Uterus (tissue), 2 donors: ENCODE measurements around the gene DAO.

Experiments used
- POLR2A ChIP-seq, 2 donors: fragments of 450-650 bp; IDR thresholded peaks; one replicate each; pipeline ENCODE4 v1.6.1; 2016; ENCODE audit warnings: antibody characterized with exemption in 2 of 2, mild to moderate bottlenecking in 1 of 2, moderate library complexity in 1 of 2
- TF ChIP-seq, protein P1 (sequence below), 4 experiments: fragments of 200-600 bp in 2 of 4; fragments of 450-650 bp in 2 of 4; sonication (generic) in 2 of 4; IDR thresholded peaks; one replicate each; pipeline ENCODE4 v1.5.1; 2016 to 2019; ENCODE audit warnings: antibody characterized with exemption in 4 of 4, mild to moderate bottlenecking in 2 of 4, moderate library complexity in 1 of 4

DNA sequence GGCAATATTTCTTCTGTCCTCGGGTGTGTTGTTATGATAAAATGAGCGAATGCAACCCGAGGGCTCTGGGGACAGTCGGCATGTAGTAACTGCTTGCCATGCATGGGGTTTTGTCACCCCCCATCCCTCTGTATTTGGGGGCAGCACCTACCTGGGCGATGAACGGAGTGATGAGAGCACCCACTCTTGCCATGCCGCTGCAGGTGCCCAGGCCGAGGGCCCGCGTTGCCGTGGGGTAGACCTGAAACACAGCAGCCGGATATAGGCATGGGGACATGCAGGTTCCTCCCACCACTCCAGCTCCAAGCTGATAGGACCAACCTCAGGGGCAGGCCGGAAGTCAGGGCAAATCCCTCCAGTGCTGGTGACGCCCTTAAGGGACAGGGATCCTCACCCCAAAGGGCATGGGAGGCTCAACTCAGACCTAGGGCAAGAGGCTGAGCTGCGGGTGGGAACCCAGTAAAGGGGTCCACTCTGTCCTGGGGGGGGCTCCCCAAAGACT, 35.8 kb downstream of the DAO start:
- TF ChIP-seq, protein P1, sequence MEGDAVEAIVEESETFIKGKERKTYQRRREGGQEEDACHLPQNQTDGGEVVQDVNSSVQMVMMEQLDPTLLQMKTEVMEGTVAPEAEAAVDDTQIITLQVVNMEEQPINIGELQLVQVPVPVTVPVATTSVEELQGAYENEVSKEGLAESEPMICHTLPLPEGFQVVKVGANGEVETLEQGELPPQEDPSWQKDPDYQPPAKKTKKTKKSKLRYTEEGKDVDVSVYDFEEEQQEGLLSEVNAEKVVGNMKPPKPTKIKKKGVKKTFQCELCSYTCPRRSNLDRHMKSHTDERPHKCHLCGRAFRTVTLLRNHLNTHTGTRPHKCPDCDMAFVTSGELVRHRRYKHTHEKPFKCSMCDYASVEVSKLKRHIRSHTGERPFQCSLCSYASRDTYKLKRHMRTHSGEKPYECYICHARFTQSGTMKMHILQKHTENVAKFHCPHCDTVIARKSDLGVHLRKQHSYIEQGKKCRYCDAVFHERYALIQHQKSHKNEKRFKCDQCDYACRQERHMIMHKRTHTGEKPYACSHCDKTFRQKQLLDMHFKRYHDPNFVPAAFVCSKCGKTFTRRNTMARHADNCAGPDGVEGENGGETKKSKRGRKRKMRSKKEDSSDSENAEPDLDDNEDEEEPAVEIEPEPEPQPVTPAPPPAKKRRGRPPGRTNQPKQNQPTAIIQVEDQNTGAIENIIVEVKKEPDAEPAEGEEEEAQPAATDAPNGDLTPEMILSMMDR (IDR thresholded peaks at IDR 0.05): no peak
- TF ChIP-seq POLR2A (IDR thresholded peaks at IDR 0.05): no peak
